ENCODE measurements around the gene PLCZ1. TPM values are rescaled to one million over a fixed set of nuclear protein-coding genes. Genes with fewer than 3 reads are reported as not detected.

Gene PLCZ1
- total RNA-seq, 1 donor from 2014 or later = not detected

- no peak overlapping the region for H3K27ac ChIP-seq (ENCODE audit: low read depth, low read length)
- H2AFZ ChIP-seq (ENCODE audit: low read depth, low read length) = no peak overlapping the region
- H3K9ac ChIP-seq (ENCODE audit: low read length) = no peak overlapping the region
- TF ChIP-seq EZH2 (IDR thresholded peaks at IDR 0.05; ENCODE audit: insufficient read depth, low read length) = no peak
- TF ChIP-seq CTCF (IDR thresholded peaks at IDR 0.05; ENCODE audit: insufficient read depth, low read depth, low read length) = no peak
- no peak for FAIRE-seq
- no peaks in the 10 kb centered on the region for H3K27me3 ChIP-seq (ENCODE audit: insufficient read depth, low read length)
- no peaks in the 10 kb centered on the region for H3K27me3 Mint-ChIP-seq (ENCODE audit: low read depth, unreplicated experiment)
- no peaks in the 10 kb centered on the region for H4K20me1 ChIP-seq (ENCODE audit: insufficient read depth, low read length)
- no peaks in the 10 kb centered on the region for H3K36me3 ChIP-seq (ENCODE audit: insufficient read depth, low read length)
- H3K4me1 Mint-ChIP-seq (ENCODE audit: low read depth, unreplicated experiment) = peaks cover 3% of the 10 kb centered on the region
- H3K4me1 ChIP-seq (ENCODE audit: insufficient read depth, low read length) = no peaks in the 10 kb centered on the region
- no peak overlapping the region for H3K4me2 ChIP-seq (ENCODE audit: low read length)
- no peak overlapping the region for H3K27ac Mint-ChIP-seq (ENCODE audit: unreplicated experiment)
- no peak overlapping the region for H3K4me3 Mint-ChIP-seq (ENCODE audit: unreplicated experiment)
- H3K79me2 ChIP-seq (ENCODE audit: insufficient read depth, low read length) = no peaks in the 10 kb centered on the region
- H3K9me3 Mint-ChIP-seq (ENCODE audit: unreplicated experiment) = no peaks in the 10 kb centered on the region
- DNase-seq (ENCODE audit: low read depth) = peak; percentile 23
- H3K36me3 Mint-ChIP-seq (ENCODE audit: low read depth, unreplicated experiment) = no peaks in the 10 kb centered on the region
- no peaks in the 10 kb centered on the region for H3K9me3 ChIP-seq (ENCODE audit: insufficient read depth, low read depth, low read length)
- H3K4me3 ChIP-seq (ENCODE audit: insufficient read depth, low read depth, low read length) = no peak overlapping the region
These were observed 54.3 kb downstream of the PLCZ1 start for GRCh38 chr12:18683327-18684013.

GRCh38 chr12:18681818-18682217 lies 56.0 kb downstream of the PLCZ1 start:
- Mint-ChIP-seq H3K27ac (ENCODE audit: unreplicated experiment) (no peak overlapping the region), H3K4me1 (ENCODE audit: low read depth, unreplicated experiment) (peaks cover 3% of the 10 kb centered on the region), H3K4me3 (ENCODE audit: unreplicated experiment) (no peak overlapping the region), H3K27me3 (ENCODE audit: low read depth, unreplicated experiment) (no peaks in the 10 kb centered on the region), H3K36me3 (ENCODE audit: low read depth, unreplicated experiment) (no peaks in the 10 kb centered on the region), H3K9me3 (ENCODE audit: unreplicated experiment) (no peaks in the 10 kb centered on the region)
- no peaks in the 10 kb centered on the region for H3K79me2 ChIP-seq (ENCODE audit: insufficient read depth, low read length)
- no peaks in the 10 kb centered on the region for H3K36me3 ChIP-seq (ENCODE audit: insufficient read depth, low read length)
- H3K9ac ChIP-seq (ENCODE audit: low read length) = no peak overlapping the region
- no peaks in the 10 kb centered on the region for H3K9me3 ChIP-seq (ENCODE audit: insufficient read depth, low read depth, low read length)
- no peak overlapping the region for H3K27ac ChIP-seq (ENCODE audit: low read depth, low read length)
- no peak overlapping the region for H3K4me3 ChIP-seq (ENCODE audit: insufficient read depth, low read depth, low read length)
- H3K27me3 ChIP-seq (ENCODE audit: insufficient read depth, low read length) = no peaks in the 10 kb centered on the region
- TF ChIP-seq EZH2 (IDR thresholded peaks at IDR 0.05; ENCODE audit: insufficient read depth, low read length) = no peak
- TF ChIP-seq CTCF (IDR thresholded peaks at IDR 0.05; ENCODE audit: insufficient read depth, low read depth, low read length) = no peak
- no peak for DNase-seq (ENCODE audit: low read depth)
- FAIRE-seq = no peak
- H2AFZ ChIP-seq (ENCODE audit: low read depth, low read length) = no peak overlapping the region
- H4K20me1 ChIP-seq (ENCODE audit: insufficient read depth, low read length) = no peaks in the 10 kb centered on the region
- H3K4me2 ChIP-seq (ENCODE audit: low read length) = no peak overlapping the region
- H3K4me1 ChIP-seq (ENCODE audit: insufficient read depth, low read length) = no peaks in the 10 kb centered on the region

DNA sequence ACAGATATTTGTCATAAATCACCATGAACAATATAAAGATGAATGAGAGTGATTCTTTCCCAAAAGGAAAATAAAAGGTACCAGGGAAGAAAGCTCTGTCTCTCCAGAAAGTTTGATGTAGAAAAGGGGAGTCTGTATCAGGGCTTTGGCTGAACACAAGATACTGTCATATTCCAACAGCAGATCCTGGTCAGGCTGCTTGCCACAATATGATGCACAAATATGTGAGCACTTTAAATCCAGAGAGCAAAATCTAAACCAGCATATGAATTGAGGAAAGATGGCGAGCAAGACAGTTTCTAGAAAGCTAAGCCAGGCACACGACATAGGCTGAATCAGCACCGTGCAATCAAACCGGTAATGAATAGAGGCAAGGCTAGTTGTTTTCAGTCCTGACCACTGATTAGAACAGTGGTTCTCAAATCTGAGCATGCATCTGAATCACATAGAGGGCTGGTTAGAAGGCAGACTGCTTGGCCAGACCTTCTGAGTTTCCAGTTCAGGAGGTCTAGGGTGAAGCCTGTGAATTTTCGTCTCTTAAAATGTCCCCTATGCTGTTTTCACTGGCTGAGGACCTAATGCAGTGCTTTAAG lies 60.7 kb downstream of the PLCZ1 start:
- H3K4me1 ChIP-seq (ENCODE audit: insufficient read depth, low read length) = no peaks in the 10 kb centered on the region
- H3K27ac Mint-ChIP-seq (ENCODE audit: unreplicated experiment) = no peak overlapping the region
- DNase-seq (ENCODE audit: low read depth) (peak; percentile 4), FAIRE-seq (no peak)
- H3K79me2 ChIP-seq (ENCODE audit: insufficient read depth, low read length) = no peaks in the 10 kb centered on the region
- no peak overlapping the region for H3K4me2 ChIP-seq (ENCODE audit: low read length)
- no peaks in the 10 kb centered on the region for H3K36me3 ChIP-seq (ENCODE audit: insufficient read depth, low read length)
- H3K9me3 Mint-ChIP-seq (ENCODE audit: unreplicated experiment) = no peaks in the 10 kb centered on the region
- H2AFZ ChIP-seq (ENCODE audit: low read depth, low read length) = no peak overlapping the region
- H3K4me1 Mint-ChIP-seq (ENCODE audit: low read depth, unreplicated experiment) = no peaks in the 10 kb centered on the region
- no peak overlapping the region for H3K9ac ChIP-seq (ENCODE audit: low read length)
- no peak overlapping the region for H3K4me3 ChIP-seq (ENCODE audit: insufficient read depth, low read depth, low read length)
- H3K36me3 Mint-ChIP-seq (ENCODE audit: low read depth, unreplicated experiment) = no peaks in the 10 kb centered on the region
- H3K27me3 Mint-ChIP-seq (ENCODE audit: low read depth, unreplicated experiment) = no peaks in the 10 kb centered on the region
- no peak overlapping the region for H3K27ac ChIP-seq (ENCODE audit: low read depth, low read length)
- H3K9me3 ChIP-seq (ENCODE audit: insufficient read depth, low read depth, low read length) = no peaks in the 10 kb centered on the region
- no peak overlapping the region for H3K4me3 Mint-ChIP-seq (ENCODE audit: unreplicated experiment)
- TF ChIP-seq EZH2 (IDR thresholded peaks at IDR 0.05; ENCODE audit: insufficient read depth, low read length) = no peak
- TF ChIP-seq CTCF (IDR thresholded peaks at IDR 0.05; ENCODE audit: insufficient read depth, low read depth, low read length) = no peak
- H3K27me3 ChIP-seq (ENCODE audit: insufficient read depth, low read length) = no peaks in the 10 kb centered on the region
- no peaks in the 10 kb centered on the region for H4K20me1 ChIP-seq (ENCODE audit: insufficient read depth, low read length)
